Dedifferentiated amniotic fluid mesenchymal stem cell (primary cell): ENCODE data around the gene CDR2.
"Not testable (repeated sequence)": the region's sequence is repeated elsewhere in the genome, so short reads cannot be mapped to it uniquely, and the experiment has no call there.

ENCODE experiments used
- DNase-seq: peaks from one replicate; pipeline ENCODE4 v3.0.0-alpha.2; 2016; ENCODE audit errors: extremely low spot score

The CDR2 gene

DNA sequence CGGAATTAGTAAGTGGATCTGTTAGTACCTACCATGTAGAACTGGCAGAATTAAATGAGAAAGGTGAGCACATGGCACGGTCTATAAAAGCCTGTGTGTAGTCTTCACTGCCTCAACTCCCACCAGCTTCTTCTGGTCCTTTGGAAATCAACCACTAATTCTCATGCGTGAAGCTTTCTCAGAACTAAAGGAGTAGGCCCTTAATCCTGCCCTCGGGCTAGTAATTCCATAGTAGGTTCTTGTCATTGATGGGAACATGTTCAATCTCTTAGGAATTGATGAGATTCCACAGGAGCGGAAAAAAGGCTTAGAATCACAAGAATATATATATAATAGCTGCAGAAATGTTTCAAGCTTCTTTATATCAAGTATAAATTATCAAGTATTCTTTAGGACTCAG lies 21.7 kb downstream of the CDR2 start:
- DNase-seq = no peak

GRCh38 chr16:22352140-22352539 lies 22.3 kb downstream of the CDR2 start:
- DNase-seq = no peak

DNA sequence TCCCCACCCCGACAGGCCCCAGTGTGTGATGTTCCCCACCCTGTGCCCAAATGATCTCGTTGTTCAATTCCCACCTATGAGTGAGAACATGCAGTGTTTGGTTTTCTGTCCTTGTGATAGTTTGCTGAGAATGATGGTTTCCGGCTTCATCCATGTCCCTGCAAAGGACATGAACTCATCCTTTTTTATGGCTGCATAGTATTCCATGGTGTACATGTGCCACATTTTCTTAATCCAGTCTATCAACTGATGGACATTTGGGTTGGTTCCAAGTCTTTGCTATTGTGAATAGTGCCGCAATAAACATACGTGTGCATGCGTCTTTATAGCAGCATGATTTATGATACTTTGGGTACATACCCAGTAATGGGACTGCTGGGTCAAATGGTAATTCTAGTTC lies 23.4 kb downstream of the CDR2 start:
- DNase-seq = not testable (repeated sequence)

DNA sequence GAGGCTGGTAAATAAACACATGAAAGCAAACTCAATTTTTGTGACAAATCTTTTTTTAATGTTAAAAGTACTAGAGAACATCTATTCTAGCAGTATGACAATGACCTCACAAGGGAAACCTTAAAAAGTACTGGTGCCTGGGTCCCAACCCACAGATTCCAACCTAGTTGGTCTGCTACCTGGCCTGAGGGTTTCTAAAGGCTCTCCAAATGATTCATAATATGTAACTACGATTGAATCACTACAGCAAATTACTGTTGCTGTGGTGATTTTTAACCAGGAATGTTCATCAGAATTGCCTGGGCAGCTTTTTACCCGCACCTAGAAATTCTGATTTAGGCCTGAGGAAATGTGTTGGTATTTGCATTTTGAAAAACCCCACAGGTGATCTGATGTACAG lies 26.1 kb downstream of the CDR2 start:
- no peak for DNase-seq

DNA sequence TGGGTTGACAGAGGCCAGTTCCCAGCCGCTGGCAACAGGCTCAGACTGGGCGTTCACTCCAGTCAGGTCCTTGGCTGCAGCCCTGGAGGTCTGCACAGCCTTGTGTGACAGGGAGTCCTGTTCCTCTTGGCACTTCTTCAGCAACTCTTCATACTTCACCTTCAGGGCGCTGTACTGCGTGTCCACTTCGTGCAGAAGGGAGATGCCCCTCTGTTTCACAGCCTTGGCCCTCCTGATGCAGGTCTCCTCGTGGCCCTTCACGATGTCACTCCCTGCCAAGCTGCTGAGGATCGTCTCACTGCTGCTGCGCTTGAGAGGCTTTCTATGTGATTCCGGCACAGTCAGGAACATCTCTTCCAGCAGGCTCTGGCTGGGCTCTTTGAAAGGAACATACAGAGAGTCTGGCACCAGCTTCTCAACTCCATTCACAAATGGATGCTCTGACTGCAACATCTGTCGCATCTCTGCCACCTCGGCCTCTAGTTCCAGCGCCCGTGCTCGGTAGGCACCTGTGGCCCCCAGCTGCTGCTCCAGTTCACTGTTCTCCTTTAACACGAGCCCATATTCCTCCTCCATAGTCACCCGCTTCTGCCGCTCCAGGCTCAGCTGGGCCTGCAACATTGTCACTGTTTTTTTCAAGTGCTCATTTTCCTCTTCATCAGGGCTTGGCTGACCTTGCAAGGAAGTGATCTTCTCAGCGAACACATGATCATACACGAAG lies 27.2 kb downstream of the CDR2 start:
- DNase-seq = no peak

GRCh38 chr16:22346483-22346882 lies 27.9 kb downstream of the CDR2 start:
- no peak for DNase-seq

DNA sequence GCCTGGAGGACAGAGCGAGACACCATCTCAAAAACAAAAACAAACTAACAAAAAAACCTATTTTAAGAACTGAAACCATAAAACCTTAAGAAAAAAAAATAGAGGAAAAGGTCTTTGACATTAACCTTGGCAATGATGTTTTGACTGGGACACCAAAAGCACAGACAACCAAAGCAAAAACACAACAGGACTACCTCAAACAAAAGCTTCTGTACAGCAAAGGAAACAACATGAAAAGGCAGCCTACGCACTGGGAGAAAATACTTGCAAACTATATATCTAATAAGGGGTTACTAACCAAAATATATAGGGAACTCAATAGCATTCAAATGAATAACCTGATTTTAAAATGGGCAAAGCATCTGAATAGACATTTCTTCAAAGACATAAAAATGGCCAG lies 32.3 kb downstream of the CDR2 start:
- DNase-seq = no peak

DNA sequence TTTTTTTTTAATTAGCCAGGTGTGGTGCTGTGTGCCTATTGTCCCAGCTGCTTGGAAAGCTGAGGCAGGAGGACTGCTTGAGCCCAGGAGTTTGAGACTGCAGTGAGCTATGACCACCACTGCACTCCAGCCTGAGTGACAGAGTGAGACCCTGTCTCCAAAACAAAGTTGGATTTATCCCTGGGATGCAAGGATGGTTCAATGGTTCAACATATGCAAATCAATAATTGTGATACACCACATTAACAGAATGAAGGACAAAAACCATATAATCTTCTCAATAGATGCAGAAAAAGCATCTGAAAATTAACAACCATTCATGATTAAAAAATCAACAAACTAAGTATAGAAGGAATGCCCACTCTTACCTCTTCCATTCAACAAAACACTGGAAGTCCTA lies 33.5 kb downstream of the CDR2 start:
- DNase-seq = no peak

GRCh38 chr16:22337849-22338635 lies 36.4 kb downstream of the CDR2 start:
- DNase-seq = no peak

DNA sequence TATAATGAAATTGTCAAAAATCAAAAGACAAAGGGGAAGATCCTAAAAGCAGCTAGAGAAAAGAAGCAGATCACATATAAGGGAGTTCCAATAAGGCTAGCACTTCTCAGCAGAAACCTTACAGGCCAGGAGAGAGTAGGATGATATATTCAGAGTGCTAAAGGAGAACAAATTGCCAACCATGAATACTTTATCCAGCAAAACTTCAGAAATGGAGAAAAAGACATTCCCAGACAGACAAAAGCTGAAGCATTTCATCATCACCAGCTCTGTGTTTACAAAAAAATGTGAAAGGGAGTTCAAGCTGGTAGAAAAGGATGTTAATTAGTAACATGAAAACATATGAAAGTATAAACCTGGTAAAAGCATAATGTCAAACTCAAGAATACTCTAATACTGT lies 37.4 kb downstream of the CDR2 start:
- no peak for DNase-seq

- DNase-seq = no peak
Observed at GRCh38 chr16:22336581-22336980, 37.8 kb downstream of the CDR2 start.

GRCh38 chr16:22335668-22336246 lies 38.7 kb downstream of the CDR2 start:
- no peak for DNase-seq

DNA sequence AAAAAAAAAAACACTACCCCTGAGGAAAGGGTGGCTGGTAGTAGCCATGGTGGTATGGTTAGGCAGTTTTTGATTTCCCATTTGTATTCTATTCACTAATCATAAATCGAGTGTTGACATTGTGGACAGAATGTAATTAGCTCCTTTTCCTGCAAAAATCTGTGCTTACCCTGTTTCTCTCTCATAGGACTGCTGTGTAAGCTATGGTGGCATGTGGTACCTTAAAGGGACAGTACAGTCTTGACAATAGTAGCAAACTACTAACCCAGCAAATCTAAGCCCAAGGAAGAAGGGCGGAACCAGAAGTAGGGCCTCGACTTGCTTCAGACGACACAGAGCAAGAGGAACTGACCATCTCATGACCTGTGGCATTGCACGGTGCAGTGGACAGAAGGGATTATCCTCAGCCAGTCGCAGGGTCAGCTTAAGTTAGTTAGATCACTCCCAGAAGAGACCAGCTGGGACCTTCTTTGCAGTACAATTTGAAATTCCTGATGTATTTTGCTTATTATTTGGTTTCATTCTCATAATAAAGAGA lies 40.9 kb downstream of the CDR2 start:
- no peak for DNase-seq

DNA sequence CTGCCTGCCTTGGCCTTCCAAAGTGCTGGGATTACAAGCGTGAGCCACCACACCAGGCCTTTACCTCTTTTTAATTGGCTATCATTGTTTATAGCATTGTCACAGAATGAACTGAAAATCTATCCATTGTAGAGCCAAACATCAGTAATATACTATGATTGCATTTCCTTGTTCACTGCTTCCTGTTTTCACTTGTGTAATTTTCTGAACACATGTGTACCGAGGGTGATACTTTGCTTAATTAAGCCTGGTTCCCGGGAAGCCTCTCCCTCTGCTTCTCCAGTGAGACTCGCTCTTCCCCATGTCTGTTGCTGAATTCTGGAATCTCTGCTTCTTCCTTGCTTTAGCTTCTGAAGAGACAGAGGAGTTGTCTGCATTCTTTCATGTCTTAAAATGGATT lies 44.1 kb downstream of the CDR2 start:
- no peak for DNase-seq

DNA sequence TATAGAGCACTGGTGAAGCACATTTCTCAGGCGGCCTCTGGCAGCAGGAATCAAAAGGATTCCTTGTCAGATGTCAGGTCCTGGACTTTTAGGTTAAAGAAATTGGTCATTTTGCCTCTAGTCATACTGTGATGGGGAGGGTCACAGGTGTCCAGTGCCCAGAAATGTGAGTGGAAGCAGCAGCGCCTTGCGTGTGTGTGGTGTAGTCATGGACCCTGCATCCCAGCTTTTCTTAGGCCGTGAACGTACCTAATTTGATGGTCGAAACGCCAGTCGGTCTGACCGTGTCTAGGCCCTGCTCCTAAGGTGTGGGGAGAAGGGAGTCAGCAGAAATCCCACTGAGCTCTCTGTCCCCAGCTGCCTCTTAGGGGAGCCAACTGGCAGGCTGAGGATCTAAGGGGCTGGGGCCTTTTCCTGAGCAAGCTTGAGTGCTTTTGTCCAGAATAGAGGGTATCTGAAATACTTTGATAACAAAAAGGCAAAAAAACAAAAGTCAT lies 45.2 kb downstream of the CDR2 start:
- no peak for DNase-seq

- no peak for DNase-seq
Observed at GRCh38 chr16:22328081-22328725, 46.2 kb downstream of the CDR2 start.

DNA sequence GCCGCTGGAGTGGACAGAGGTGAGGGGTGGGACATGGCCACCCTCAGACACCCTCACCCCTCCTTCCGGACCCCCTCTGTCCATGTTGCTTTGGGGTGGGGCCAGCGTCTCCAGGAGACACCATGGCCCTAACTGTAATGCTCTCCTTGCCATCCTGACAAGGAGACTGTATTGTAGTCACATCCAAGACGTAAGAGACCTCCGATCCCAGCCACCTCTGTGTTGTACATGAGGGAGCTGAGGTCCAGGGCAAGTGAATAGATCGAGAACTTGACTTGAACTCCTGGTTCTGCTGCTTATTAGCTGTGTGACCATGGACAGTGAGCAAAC lies 47.0 kb downstream of the CDR2 start:
- DNase-seq = no peak

GRCh38 chr16:22326771-22327445 lies 47.5 kb downstream of the CDR2 start:
- DNase-seq = no peak

GRCh38 chr16:22326369-22326652 lies 48.1 kb downstream of the CDR2 start:
- no peak for DNase-seq

DNA sequence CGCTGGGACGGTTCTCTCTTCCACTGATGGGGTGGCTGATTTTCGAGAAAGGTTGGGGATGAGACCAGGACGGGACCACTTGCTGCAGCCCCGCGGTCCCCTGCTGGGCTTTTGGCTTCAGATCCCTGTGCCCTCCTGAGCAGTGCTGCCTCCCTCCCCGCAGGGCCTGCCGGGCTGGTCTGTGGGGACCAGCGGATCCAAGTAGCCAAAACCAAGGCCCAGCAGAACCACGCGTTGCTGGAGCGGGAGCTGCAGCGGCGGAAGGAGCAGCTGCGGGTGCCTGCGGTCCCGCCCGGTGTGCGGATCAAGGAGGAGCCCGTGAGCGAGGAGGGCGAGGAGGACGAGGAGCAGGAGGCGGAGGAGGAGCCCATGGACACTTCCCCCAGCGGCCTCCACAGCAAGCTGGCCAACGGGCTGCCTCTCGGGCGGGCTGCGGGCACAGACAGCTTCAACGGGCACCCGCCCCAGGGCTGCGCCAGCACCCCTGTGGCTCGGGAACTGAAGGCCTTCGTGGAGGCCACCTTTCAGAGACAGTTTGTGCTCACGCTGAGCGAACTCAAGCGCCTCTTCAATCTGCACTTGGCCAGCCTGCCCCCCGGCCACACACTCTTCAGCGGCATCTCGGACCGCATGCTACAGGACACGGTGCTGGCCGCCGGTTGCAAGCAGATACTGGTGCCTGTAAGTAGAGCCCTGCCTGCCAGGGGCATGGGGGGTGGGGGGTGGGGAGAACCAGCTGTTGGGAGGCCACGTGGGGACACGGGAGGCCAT lies 48.6 kb downstream of the CDR2 start:
- no peak for DNase-seq
